Tibial nerve (tissue), 4 donors: Measurements from ENCODE around the gene LPO.

Source experiments
- CTCF ChIP-seq, 5 experiments: fragments of 200-600 bp in 3 of 5; fragments of 450-650 bp in 2 of 5; sonication (generic) in 3 of 5; IDR thresholded peaks; one replicate each; pipeline ENCODE4 v1.5.1; 2016 to 2019; ENCODE audit warnings: antibody characterized with exemption in 5 of 5, mild to moderate bottlenecking in 3 of 5, moderate library complexity in 2 of 5
- EP300 ChIP-seq, 2 donors: sonication (generic); formaldehyde crosslinking; IDR thresholded peaks; one replicate each; pipeline ENCODE4 v1.6.1; 2017; ENCODE audit warnings: antibody characterized with exemption in 2 of 2, mild to moderate bottlenecking in 1 of 2
- POLR2A ChIP-seq, 2 donors: fragments of 450-650 bp; IDR thresholded peaks; one replicate each; pipeline ENCODE4 v1.6.1; 2017; ENCODE audit warnings: antibody characterized with exemption in 2 of 2, mild to moderate bottlenecking in 2 of 2, moderate library complexity in 2 of 2

- TF ChIP-seq CTCF (IDR thresholded peaks at IDR 0.05) (no peak), POLR2A (IDR thresholded peaks at IDR 0.05) (no peak), EP300 (IDR thresholded peaks at IDR 0.05) (no peak)
These were observed 26.2 kb downstream of the LPO start for GRCh38 chr17:58264407-58265103.
